Liver (tissue), 3 donors: ENCODE measurements around the gene WWOX.

Experiments
- JUND ChIP-seq, 2 donors: IDR thresholded peaks; 2 replicates each; pipeline ENCODE4 v1.6.1; 2016; ENCODE audit warnings: antibody characterized with exemption in 2 of 2
- RAD21 ChIP-seq, 2 donors: IDR thresholded peaks; 2 replicates each; pipeline ENCODE4 v1.6.1; 2016; ENCODE audit warnings: antibody characterized with exemption in 2 of 2, mild to moderate bottlenecking in 2 of 2
- YY1 ChIP-seq: IDR thresholded peaks from 2 replicates; pipeline ENCODE4 v1.6.1; 2016; ENCODE audit warnings: antibody characterized with exemption, mild to moderate bottlenecking
- TF ChIP-seq, protein P1 (sequence below): fragments of 150-350 bp; IDR thresholded peaks from 2 replicates; pipeline ENCODE4 v1.5.1; 2017; ENCODE audit warnings: improper control_type of control experiment, low read depth, low read length; ENCODE audit not compliant: missing input control
- TF ChIP-seq, protein P2 (sequence below): IDR thresholded peaks from 2 replicates; pipeline ENCODE4 v1.6.1; 2016; ENCODE audit warnings: antibody characterized with exemption
- donor health status: healthy.
- donor health status: healthy.

DNA sequence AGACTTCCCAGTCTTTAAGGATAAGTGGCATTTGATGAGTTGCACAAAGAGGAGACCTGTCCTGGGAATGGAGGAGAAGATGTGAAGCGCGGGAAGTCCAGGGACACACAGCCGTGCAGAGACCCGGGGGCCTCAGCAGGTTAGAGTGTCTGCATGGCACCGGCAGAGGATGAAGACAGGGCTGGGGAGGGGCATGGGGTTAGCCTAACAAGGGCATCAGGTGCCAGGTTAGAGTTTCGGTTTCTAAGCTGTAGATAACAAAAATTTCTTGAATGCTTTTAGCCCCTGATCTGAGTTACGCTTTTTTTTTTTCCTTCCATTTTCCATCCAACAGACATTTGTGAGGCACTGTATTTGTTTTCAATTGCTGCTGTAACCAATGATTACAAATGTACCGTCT lies 906.8 kb downstream of the WWOX start:
- TF ChIP-seq, protein P1, sequence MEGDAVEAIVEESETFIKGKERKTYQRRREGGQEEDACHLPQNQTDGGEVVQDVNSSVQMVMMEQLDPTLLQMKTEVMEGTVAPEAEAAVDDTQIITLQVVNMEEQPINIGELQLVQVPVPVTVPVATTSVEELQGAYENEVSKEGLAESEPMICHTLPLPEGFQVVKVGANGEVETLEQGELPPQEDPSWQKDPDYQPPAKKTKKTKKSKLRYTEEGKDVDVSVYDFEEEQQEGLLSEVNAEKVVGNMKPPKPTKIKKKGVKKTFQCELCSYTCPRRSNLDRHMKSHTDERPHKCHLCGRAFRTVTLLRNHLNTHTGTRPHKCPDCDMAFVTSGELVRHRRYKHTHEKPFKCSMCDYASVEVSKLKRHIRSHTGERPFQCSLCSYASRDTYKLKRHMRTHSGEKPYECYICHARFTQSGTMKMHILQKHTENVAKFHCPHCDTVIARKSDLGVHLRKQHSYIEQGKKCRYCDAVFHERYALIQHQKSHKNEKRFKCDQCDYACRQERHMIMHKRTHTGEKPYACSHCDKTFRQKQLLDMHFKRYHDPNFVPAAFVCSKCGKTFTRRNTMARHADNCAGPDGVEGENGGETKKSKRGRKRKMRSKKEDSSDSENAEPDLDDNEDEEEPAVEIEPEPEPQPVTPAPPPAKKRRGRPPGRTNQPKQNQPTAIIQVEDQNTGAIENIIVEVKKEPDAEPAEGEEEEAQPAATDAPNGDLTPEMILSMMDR, result no peak
- TF ChIP-seq RAD21 (IDR thresholded peaks at IDR 0.05) (no peak), JUND (IDR thresholded peaks at IDR 0.05) (no peak), YY1 (no peak)
- TF ChIP-seq, protein P2, sequence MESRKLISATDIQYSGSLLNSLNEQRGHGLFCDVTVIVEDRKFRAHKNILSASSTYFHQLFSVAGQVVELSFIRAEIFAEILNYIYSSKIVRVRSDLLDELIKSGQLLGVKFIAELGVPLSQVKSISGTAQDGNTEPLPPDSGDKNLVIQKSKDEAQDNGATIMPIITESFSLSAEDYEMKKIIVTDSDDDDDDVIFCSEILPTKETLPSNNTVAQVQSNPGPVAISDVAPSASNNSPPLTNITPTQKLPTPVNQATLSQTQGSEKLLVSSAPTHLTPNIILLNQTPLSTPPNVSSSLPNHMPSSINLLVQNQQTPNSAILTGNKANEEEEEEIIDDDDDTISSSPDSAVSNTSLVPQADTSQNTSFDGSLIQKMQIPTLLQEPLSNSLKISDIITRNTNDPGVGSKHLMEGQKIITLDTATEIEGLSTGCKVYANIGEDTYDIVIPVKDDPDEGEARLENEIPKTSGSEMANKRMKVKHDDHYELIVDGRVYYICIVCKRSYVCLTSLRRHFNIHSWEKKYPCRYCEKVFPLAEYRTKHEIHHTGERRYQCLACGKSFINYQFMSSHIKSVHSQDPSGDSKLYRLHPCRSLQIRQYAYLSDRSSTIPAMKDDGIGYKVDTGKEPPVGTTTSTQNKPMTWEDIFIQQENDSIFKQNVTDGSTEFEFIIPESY, result no peak
